ENCODE results near the gene AUTS2. TPM values are rescaled to one million over a fixed set of nuclear protein-coding genes. Genes with fewer than 3 reads are reported as not detected.

The AUTS2 gene
- total RNA-seq, 1 experiment from 2014 or later, result 256 TPM

DNA sequence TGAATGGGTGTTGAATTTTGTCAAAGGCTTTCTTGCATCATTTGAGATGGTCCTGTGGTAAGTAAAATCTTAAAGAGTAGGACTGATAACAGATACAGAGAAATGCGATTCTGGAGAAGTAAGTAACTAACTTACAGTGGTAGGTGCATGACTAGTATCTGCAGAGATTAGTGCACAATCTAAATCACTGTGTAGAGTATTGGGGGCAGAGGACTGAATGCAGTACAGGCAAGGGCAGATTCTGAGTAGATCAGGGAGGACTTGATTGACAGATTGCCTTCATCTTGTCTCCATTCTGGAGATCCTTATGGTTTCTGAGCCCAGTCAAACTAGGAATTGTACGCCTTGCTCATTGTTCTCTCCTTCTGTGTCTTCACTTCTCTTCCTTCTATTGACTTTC lies 736.0 kb downstream of the AUTS2 start:
- Histone ChIP-seq H2BK12ac (ENCODE audit: insufficient read length, low read depth, low read length) (no peak overlapping the region), H3K4me2 (ENCODE audit: insufficient read depth, insufficient read length, low read length) (no peak overlapping the region), H2BK15ac (ENCODE audit: low read depth, low read length) (no peak overlapping the region), H2AFZ (ENCODE audit: low read length) (no peak overlapping the region), H3K79me2 (ENCODE audit: insufficient read depth, low read length) (no peaks in the 10 kb centered on the region), H2BK5ac (ENCODE audit: insufficient read length, low read length) (no peak overlapping the region), H3K18ac (ENCODE audit: insufficient read length, low read depth, low read length) (no peak overlapping the region), H3K9ac (ENCODE audit: extremely low read depth, insufficient read length, low read length) (no peak overlapping the region), H3K23ac (ENCODE audit: insufficient read length, low read depth, low read length) (no peak overlapping the region), H3K27me3 (ENCODE audit: insufficient read depth, low read length) (no peaks in the 10 kb centered on the region), H3K4ac (ENCODE audit: low read depth, low read length) (no peak overlapping the region), H3K27ac (ENCODE audit: insufficient read length, low read depth, low read length) (no peak overlapping the region), H2BK20ac (ENCODE audit: low read depth, low read length, poor library complexity, severe bottlenecking) (no peak overlapping the region), H3T11ph (ENCODE audit: low read length) (no peak overlapping the region), H3K23me2 (ENCODE audit: insufficient read length, low read depth, low read length, poor library complexity, severe bottlenecking) (no peaks in the 10 kb centered on the region), H3K56ac (ENCODE audit: insufficient read length, low read depth, low read length) (no peak overlapping the region), H3K79me1 (ENCODE audit: insufficient read depth, low read depth, low read length, poor library complexity, severe bottlenecking) (no peaks in the 10 kb centered on the region), H4K91ac (ENCODE audit: insufficient read length, low read depth, low read length) (no peak overlapping the region), H3K4me1 (ENCODE audit: insufficient read depth, low read length) (no peaks in the 10 kb centered on the region), H2AK5ac (ENCODE audit: insufficient read length, low read length) (no peak overlapping the region), H4K20me1 (ENCODE audit: control insufficient read depth, insufficient read depth, insufficient read length) (no peaks in the 10 kb centered on the region), H2BK120ac (ENCODE audit: low read depth, low read length, poor library complexity, severe bottlenecking) (no peak overlapping the region), H3K14ac (ENCODE audit: insufficient read depth, low read length) (no peak overlapping the region), H4K5ac (ENCODE audit: insufficient read length, low read depth, low read length) (no peak overlapping the region), H4K8ac (replicated peaks; ENCODE audit: insufficient read length, low read depth, low read length) (no peak overlapping the region), H3K9me3 (ENCODE audit: control insufficient read depth, low read depth, low read length) (no peaks in the 10 kb centered on the region)
- Mint-ChIP-seq H3K4me3 (no peak overlapping the region), H3K27me3 (ENCODE audit: low read depth) (no peaks in the 10 kb centered on the region; the same call in 1 of the 2 replicates), H3K27ac (no peak overlapping the region), H3K9me3 (no peaks in the 10 kb centered on the region; a peak in 2 of 5 replicates), H3K36me3 (ENCODE audit: insufficient read depth in 1 of 3, low read depth in 3 of 3) (0 out of 7 replicates have a peak, but pooled peaks cover 0 to 3% (median 0%) of the 10 kb centered on the region in 3 experiments), H3K4me1 (no peaks in the 10 kb centered on the region)
- no peak for DNase-seq
- no CpG with 5 or more reads among the region's 2 CpGs for WGBS (ENCODE audit: extremely low coverage, insufficient read length, low lambda C conversion rate)
- TF ChIP-seq, protein P1, sequence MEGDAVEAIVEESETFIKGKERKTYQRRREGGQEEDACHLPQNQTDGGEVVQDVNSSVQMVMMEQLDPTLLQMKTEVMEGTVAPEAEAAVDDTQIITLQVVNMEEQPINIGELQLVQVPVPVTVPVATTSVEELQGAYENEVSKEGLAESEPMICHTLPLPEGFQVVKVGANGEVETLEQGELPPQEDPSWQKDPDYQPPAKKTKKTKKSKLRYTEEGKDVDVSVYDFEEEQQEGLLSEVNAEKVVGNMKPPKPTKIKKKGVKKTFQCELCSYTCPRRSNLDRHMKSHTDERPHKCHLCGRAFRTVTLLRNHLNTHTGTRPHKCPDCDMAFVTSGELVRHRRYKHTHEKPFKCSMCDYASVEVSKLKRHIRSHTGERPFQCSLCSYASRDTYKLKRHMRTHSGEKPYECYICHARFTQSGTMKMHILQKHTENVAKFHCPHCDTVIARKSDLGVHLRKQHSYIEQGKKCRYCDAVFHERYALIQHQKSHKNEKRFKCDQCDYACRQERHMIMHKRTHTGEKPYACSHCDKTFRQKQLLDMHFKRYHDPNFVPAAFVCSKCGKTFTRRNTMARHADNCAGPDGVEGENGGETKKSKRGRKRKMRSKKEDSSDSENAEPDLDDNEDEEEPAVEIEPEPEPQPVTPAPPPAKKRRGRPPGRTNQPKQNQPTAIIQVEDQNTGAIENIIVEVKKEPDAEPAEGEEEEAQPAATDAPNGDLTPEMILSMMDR (conservative IDR thresholded peaks at IDR 0.05), result no peak

Measured in H9 (cell line).